ENCODE data around the gene ARVCF. TPM values are rescaled to one million over a fixed set of nuclear protein-coding genes. Genes with fewer than 3 reads are reported as not detected.

ARVCF gene
- total RNA-seq, 1 experiment from 2014 or later, result 8.2 TPM

DNA sequence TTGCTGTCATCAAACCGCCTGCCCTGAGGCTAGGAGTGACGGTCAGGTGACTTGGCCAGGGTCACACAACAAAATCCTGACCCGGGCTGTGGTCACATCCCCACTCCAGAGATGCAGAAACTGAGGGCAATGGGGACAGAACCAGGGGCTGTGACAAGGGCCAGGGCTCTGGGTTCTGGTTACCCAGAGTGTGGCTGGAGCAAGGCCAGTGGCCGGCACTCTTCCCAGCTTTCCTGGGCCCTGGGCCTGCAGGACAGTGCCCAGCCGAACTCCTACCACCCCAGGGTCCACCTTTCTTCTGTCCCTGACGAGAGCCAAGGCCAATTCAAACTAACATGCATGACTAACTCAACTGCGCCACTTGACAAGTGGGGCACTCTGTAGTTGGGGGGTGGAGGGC is 35.9 kb downstream of the ARVCF start:
- H3K4me3 ChIP-seq (ENCODE audit: low read depth in 2 of 2, low read length in 2 of 2), result no peak overlapping the region
- TF ChIP-seq POLR2AphosphoS5 (IDR thresholded peaks at IDR 0.05; ENCODE audit: low read depth, low read length), result no peak
- no peak for TF ChIP-seq REST (IDR thresholded peaks at IDR 0.05; ENCODE audit: insufficient read depth in 1 of 2, low read depth in 2 of 2, low read length in 1 of 2)
- no peak for TF ChIP-seq TCF7L2 (IDR thresholded peaks at IDR 0.05; ENCODE audit: low read depth, low read length)
- TF ChIP-seq SIN3A (IDR thresholded peaks at IDR 0.05; ENCODE audit: borderline replicate concordance, insufficient read depth, low read depth, low read length), result no peak
- TF ChIP-seq, protein P1, sequence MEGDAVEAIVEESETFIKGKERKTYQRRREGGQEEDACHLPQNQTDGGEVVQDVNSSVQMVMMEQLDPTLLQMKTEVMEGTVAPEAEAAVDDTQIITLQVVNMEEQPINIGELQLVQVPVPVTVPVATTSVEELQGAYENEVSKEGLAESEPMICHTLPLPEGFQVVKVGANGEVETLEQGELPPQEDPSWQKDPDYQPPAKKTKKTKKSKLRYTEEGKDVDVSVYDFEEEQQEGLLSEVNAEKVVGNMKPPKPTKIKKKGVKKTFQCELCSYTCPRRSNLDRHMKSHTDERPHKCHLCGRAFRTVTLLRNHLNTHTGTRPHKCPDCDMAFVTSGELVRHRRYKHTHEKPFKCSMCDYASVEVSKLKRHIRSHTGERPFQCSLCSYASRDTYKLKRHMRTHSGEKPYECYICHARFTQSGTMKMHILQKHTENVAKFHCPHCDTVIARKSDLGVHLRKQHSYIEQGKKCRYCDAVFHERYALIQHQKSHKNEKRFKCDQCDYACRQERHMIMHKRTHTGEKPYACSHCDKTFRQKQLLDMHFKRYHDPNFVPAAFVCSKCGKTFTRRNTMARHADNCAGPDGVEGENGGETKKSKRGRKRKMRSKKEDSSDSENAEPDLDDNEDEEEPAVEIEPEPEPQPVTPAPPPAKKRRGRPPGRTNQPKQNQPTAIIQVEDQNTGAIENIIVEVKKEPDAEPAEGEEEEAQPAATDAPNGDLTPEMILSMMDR (IDR thresholded peaks at IDR 0.05), result no peak
- H3K27me3 ChIP-seq (ENCODE audit: control insufficient read depth, insufficient read depth, low read length), result no peaks in the 10 kb centered on the region
- DNase-seq (ENCODE audit: low read depth, low spot score) (no peak), ATAC-seq (no peak)
- no peaks in the 10 kb centered on the region for H3K36me3 ChIP-seq (ENCODE audit: control insufficient read depth, insufficient read depth, low read length)
- BruUV-seq (replicated peaks), result no TSS peak
- in situ Hi-C loops (cut with HindIII; ENCODE audit: low pct_unique_long_range_greater_than_20kb, low sequenced_read_pairs), result no loop called here
- H3K9me3 ChIP-seq (ENCODE audit: control insufficient read depth, insufficient read depth, low read depth, low read length), result no peaks in the 10 kb centered on the region
- ChIA-PET POLR2A (no interaction called here), CTCF (no interaction called here)
- intact Hi-C loops (cut with micrococcal nuclease; ENCODE audit: unreplicated experiment), result no loop called here
- no peak overlapping the region for H3K27ac ChIP-seq (ENCODE audit: low read length)
- peaks cover 12% of the 10 kb centered on the region; the same call in 1 of the 2 replicates for H3K4me1 ChIP-seq (ENCODE audit: control insufficient read depth, insufficient read depth, low read length)

DNA sequence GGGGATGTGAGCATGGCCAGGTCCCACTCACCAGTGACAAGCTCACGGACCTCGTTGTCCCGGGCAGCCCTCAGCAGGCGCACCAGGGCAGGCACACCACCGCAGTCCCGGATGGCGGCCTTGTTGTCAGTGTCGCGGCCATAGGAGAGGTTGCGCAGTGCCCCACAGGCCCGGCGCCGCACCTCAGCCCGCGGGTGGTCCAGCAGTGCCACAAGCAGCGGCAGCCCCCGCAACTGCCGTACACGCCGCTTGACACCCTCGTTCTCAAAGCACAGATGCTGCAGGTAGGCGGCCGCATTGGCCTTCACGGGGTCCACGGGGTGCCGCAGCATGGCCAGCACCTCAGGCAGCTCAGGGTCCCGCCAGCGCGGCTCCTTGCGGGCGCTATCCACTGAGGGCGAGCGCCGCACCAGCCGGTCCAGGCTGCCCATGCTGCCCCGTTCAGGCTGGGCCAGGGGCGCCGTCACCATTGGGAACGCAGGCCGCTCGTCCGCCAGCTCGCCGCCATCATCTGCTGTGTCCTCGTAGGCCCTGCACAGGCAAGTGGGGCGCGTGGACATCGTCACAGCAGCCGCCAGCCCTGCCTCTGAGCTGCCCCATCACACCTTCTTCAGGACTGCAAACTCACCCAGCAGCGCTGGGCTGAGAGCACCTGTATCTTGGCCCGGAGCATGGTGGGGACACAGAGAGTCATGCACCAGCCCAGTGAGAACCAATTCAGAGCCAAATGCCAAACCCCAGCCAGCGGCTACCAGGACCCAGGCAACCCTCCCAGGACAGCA is 36.7 kb downstream of the ARVCF start:
- intact Hi-C loops (cut with micrococcal nuclease; ENCODE audit: unreplicated experiment), result no loop called here

More for the DNA sequence above, 36.7 kb downstream of the ARVCF start:
- POLR2A ChIA-PET, result no interaction called here
- Histone ChIP-seq H3K4me1 (ENCODE audit: control insufficient read depth, insufficient read depth, low read length) (peaks cover 20% of the 10 kb centered on the region), H3K4me3 (ENCODE audit: low read depth in 2 of 2, low read length in 2 of 2) (no peak overlapping the region), H3K27me3 (ENCODE audit: control insufficient read depth, insufficient read depth, low read length) (no peaks in the 10 kb centered on the region), H3K36me3 (ENCODE audit: control insufficient read depth, insufficient read depth, low read length) (no peaks in the 10 kb centered on the region), H3K27ac (ENCODE audit: low read length) (no peak overlapping the region), H3K9me3 (ENCODE audit: control insufficient read depth, insufficient read depth, low read depth, low read length) (no peaks in the 10 kb centered on the region)
- TF ChIP-seq TCF7L2 (IDR thresholded peaks at IDR 0.05; ENCODE audit: low read depth, low read length) (no peak), POLR2AphosphoS5 (IDR thresholded peaks at IDR 0.05; ENCODE audit: low read depth, low read length) (no peak), REST (IDR thresholded peaks at IDR 0.05; ENCODE audit: insufficient read depth in 1 of 2, low read depth in 2 of 2, low read length in 1 of 2) (no peak), SIN3A (IDR thresholded peaks at IDR 0.05; ENCODE audit: borderline replicate concordance, insufficient read depth, low read depth, low read length) (no peak)
- TF ChIP-seq, protein P1 (IDR thresholded peaks at IDR 0.05), result no peak
- no peak for DNase-seq (ENCODE audit: low read depth, low spot score)
- CTCF ChIA-PET, result no interaction called here
- no TSS peak for BruUV-seq (replicated peaks)
- ATAC-seq, result no peak
- in situ Hi-C loops (cut with HindIII; ENCODE audit: low pct_unique_long_range_greater_than_20kb, low sequenced_read_pairs), result no loop called here

Data from Panc1 (cell line).